Measurements from ENCODE around the gene THSD4. TPM values are rescaled to one million over a fixed set of nuclear protein-coding genes. Genes with fewer than 3 reads are reported as not detected.

THSD4 gene
- total RNA-seq, 2 experiments from 2014 or later = not detected

DNA sequence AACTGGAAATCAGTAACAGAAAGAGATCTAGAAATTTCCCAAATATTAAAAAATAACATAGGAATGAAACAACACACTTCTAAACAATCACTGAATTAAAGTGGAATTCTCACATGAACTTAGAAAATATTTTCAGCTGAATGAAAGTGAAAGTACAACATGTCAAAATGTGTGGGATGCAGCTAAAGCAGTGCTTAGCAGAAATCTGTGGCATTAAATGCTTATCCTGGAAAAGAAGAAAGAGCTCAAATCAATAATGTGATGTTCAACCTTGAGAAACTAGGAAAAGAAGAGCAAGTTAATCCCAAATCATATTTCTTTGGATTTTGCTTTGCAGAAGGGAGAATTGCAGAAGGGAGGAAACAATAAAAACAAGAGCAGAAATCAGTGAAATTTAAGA is 596.9 kb downstream of the THSD4 start:
- Mint-ChIP-seq H3K4me3 (no peak overlapping the region), H3K27ac (no peak overlapping the region), H3K4me1 (ENCODE audit: low read depth) (no peaks in the 10 kb centered on the region), H3K36me3 (ENCODE audit: low read depth) (no peaks in the 10 kb centered on the region), H3K27me3 (peaks cover 43% of the 10 kb centered on the region), H3K9me3 (no peaks in the 10 kb centered on the region)
- Histone ChIP-seq H3K27me3 (ENCODE audit: control insufficient read depth in 1 of 2, insufficient read depth in 2 of 2, low read length in 2 of 2) (no peaks in the 10 kb centered on the region), H3K4me3 (ENCODE audit: low read length) (no peak overlapping the region), H3K9me3 (ENCODE audit: control insufficient read depth in 1 of 2, insufficient read depth in 1 of 2, low read length in 2 of 2) (no peaks in the 10 kb centered on the region), H3K4me1 (ENCODE audit: insufficient read depth, low read length) (no peaks in the 10 kb centered on the region), H3K27ac (ENCODE audit: low read depth in 1 of 2, low read length in 2 of 2) (no peak overlapping the region), H3K36me3 (ENCODE audit: insufficient read depth, low read length) (no peaks in the 10 kb centered on the region)
- ChIA-PET CTCF (no interaction called here), POLR2A (no interaction called here)
- TF ChIP-seq, protein P1, sequence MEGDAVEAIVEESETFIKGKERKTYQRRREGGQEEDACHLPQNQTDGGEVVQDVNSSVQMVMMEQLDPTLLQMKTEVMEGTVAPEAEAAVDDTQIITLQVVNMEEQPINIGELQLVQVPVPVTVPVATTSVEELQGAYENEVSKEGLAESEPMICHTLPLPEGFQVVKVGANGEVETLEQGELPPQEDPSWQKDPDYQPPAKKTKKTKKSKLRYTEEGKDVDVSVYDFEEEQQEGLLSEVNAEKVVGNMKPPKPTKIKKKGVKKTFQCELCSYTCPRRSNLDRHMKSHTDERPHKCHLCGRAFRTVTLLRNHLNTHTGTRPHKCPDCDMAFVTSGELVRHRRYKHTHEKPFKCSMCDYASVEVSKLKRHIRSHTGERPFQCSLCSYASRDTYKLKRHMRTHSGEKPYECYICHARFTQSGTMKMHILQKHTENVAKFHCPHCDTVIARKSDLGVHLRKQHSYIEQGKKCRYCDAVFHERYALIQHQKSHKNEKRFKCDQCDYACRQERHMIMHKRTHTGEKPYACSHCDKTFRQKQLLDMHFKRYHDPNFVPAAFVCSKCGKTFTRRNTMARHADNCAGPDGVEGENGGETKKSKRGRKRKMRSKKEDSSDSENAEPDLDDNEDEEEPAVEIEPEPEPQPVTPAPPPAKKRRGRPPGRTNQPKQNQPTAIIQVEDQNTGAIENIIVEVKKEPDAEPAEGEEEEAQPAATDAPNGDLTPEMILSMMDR (IDR thresholded peaks at IDR 0.05) = no peak
- no peak for DNase-seq
- intact Hi-C loops (cut with DNase I, micrococcal nuclease) = no loop called here
- no peak for ATAC-seq (ENCODE audit: poor library complexity)

DNA sequence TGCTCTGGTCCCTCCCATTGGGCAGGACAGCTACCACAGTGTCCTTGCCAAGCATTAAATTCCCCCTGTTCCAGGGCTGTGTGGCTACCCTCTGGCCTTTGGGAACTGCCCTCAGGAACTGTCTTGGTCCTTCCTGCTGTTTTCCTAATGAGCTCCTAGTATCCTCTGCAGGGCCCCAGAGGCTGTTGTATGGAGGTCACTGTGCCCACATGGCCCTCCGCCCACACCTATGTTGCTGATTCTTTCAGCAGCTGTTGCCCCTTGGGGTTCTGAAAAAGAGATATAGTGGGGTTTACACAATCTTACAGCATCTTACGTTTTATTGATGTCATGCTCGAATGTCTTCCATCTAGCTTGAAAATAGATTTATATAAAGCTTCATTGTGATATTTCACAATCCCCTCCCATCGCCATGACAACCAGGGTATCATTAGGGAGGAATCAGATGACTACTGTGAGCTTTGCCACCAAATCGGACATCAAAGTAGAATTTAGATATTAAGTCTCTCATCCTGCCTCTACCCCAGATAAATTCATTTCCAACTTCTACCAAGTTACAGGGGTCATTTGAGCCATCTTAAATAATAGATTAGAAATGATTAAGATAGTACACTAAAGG is 598.0 kb downstream of the THSD4 start:
- no peak for DNase-seq
- Mint-ChIP-seq H3K27me3 (peaks cover 38% of the 10 kb centered on the region), H3K4me3 (no peak overlapping the region), H3K27ac (no peak overlapping the region), H3K36me3 (ENCODE audit: low read depth) (no peaks in the 10 kb centered on the region), H3K9me3 (no peaks in the 10 kb centered on the region), H3K4me1 (ENCODE audit: low read depth) (no peaks in the 10 kb centered on the region)
- Histone ChIP-seq H3K4me3 (ENCODE audit: low read length) (no peak overlapping the region), H3K9me3 (ENCODE audit: control insufficient read depth in 1 of 2, insufficient read depth in 1 of 2, low read length in 2 of 2) (no peaks in the 10 kb centered on the region), H3K36me3 (ENCODE audit: insufficient read depth, low read length) (no peaks in the 10 kb centered on the region), H3K27ac (ENCODE audit: low read depth in 1 of 2, low read length in 2 of 2) (no peak overlapping the region), H3K27me3 (ENCODE audit: control insufficient read depth in 1 of 2, insufficient read depth in 2 of 2, low read length in 2 of 2) (no peaks in the 10 kb centered on the region), H3K4me1 (ENCODE audit: insufficient read depth, low read length) (no peaks in the 10 kb centered on the region)
- no peak for ATAC-seq (ENCODE audit: poor library complexity)
- TF ChIP-seq, protein P1 (IDR thresholded peaks at IDR 0.05) = no peak
- intact Hi-C loops (cut with DNase I, micrococcal nuclease) = no loop called here
- POLR2A ChIA-PET = no interaction called here
- CTCF ChIA-PET = no interaction called here

DNA sequence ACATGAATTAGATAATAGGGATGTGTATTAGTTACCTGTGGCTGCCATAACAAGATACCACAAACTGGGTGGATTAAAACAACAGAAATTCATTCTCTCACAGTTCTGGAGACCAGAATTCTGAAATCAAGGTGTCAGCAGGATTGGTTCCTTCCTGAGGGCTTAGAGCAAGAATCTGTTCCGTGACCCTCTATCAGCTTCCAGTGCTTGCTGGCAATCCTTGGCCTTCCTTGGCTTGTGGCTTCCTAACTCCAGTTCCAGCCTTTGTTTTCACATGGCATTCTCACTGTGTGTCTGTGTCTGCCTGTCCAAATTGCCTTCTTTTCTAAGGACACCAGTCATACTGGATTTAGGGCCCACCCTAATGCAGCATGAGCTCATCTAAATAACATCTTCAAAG is 600.6 kb downstream of the THSD4 start:
- POLR2A ChIA-PET = no interaction called here
- intact Hi-C loops (cut with DNase I, micrococcal nuclease) = no loop called here
- Histone ChIP-seq H3K9me3 (ENCODE audit: control insufficient read depth in 1 of 2, insufficient read depth in 1 of 2, low read length in 2 of 2) (no peaks in the 10 kb centered on the region), H3K27ac (ENCODE audit: low read depth in 1 of 2, low read length in 2 of 2) (no peak overlapping the region), H3K4me3 (ENCODE audit: low read length) (no peak overlapping the region), H3K27me3 (ENCODE audit: control insufficient read depth in 1 of 2, insufficient read depth in 2 of 2, low read length in 2 of 2) (no peaks in the 10 kb centered on the region), H3K36me3 (ENCODE audit: insufficient read depth, low read length) (no peaks in the 10 kb centered on the region), H3K4me1 (ENCODE audit: insufficient read depth, low read length) (no peaks in the 10 kb centered on the region)
- DNase-seq (no peak), ATAC-seq (ENCODE audit: poor library complexity) (no peak)
- CTCF ChIA-PET = no interaction called here
- Mint-ChIP-seq H3K27ac (no peak overlapping the region), H3K36me3 (ENCODE audit: low read depth) (no peaks in the 10 kb centered on the region), H3K27me3 (peaks cover 31% of the 10 kb centered on the region), H3K4me3 (no peak overlapping the region), H3K4me1 (ENCODE audit: low read depth) (no peaks in the 10 kb centered on the region), H3K9me3 (no peaks in the 10 kb centered on the region)
- TF ChIP-seq, protein P1 (IDR thresholded peaks at IDR 0.05) = no peak

All from CD4-positive, alpha-beta T cell (primary cell).